HepG2 (cell line): Measurements from ENCODE around the gene ADGRB3. TPM values are rescaled to one million over a fixed set of nuclear protein-coding genes. Genes with fewer than 3 reads are reported as not detected.

Experiments
- CEBPB ChIP-seq: IDR thresholded peaks from 2 replicates; pipeline ENCODE4 v1.6.1; 2011; ENCODE audit warnings: low read depth, low read length, improper control_type of control experiment, borderline replicate concordance
- HIVEP1 ChIP-seq: sonication (generic); formaldehyde crosslinking; IDR thresholded peaks from 2 replicates; pipeline ENCODE4 v1.4.0; 2020; ENCODE audit warnings: mild to moderate bottlenecking, missing genetic modification reagents
- MIER2 ChIP-seq: IDR thresholded peaks from 2 replicates; pipeline ENCODE4 v1.6.1; 2016; ENCODE audit warnings: missing biosample characterization, missing genetic modification reagents
- NCOR1 ChIP-seq: fragments of 200-600 bp; sonication (generic); IDR thresholded peaks from 2 replicates; pipeline ENCODE4 v1.7.0; 2017; ENCODE audit warnings: antibody characterized with exemption, low read length, borderline replicate concordance
- SNAPC4 ChIP-seq: sonication (generic); formaldehyde crosslinking; IDR thresholded peaks from 2 replicates; pipeline ENCODE4 v1.4.0; 2020; ENCODE audit warnings: mild to moderate bottlenecking, missing genetic modification reagents
- ZNF12 ChIP-seq: sonication (generic); formaldehyde crosslinking; IDR thresholded peaks from 2 replicates; pipeline ENCODE4 v1.5.0; 2020; ENCODE audit warnings: missing genetic modification reagents
- ZNF629 ChIP-seq: sonication (generic); formaldehyde crosslinking; conservative IDR thresholded peaks from 2 replicates; pipeline ENCODE4 v1.5.0; 2020; ENCODE audit warnings: missing genetic modification reagents
- polyA plus RNA-seq, 8 experiments: library from polyadenylated mRNA; depleted of rRNA in 3 of 8; stranded (reverse) in 7 of 8; unstranded in 1 of 8; fragments of >200 nt; fragmentation: Illumina TruSeq in 4 of 8; extraction: Trizol in 4 of 8; gene quantifications; 2 replicates each; pipeline versions ENCODE4 v1.2.1 to v1.2.3, GENCODE V29; 2011 to 2016; ENCODE audit warnings: low read depth in 4 of 8, missing spikeins in 1 of 8, mixed read lengths in 1 of 8; ENCODE audit not compliant: insufficient read depth in 1 of 8
- total RNA-seq, 5 experiments: library from RNA; depleted of rRNA; stranded (reverse); fragments of >200 nt; fragmentation: Illumina TruSeq; extraction: Trizol; gene quantifications; 2 replicates each; pipeline ENCODE4 v1.2.3, GENCODE V29; 2016; ENCODE audit warnings: low read depth in 1 of 5
- TF ChIP-seq, protein P1 (sequence below): sonication (generic); formaldehyde crosslinking; IDR thresholded peaks from 2 replicates; pipeline ENCODE4 v1.5.1; 2020; ENCODE audit warnings: missing genetic modification reagents, mild to moderate bottlenecking, borderline replicate concordance

ADGRB3 gene
- total and polyA plus RNA-seq, 2 of the 13 experiments (the other 11 are each of a cell fraction or from before 2014, with no cell fraction given): not detected

GRCh38 chr6:68651011-68651985, 16.2 kb downstream of the ADGRB3 start (continued):
- TF ChIP-seq, protein P1, sequence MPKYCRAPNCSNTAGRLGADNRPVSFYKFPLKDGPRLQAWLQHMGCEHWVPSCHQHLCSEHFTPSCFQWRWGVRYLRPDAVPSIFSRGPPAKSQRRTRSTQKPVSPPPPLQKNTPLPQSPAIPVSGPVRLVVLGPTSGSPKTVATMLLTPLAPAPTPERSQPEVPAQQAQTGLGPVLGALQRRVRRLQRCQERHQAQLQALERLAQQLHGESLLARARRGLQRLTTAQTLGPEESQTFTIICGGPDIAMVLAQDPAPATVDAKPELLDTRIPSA (CRISPR knock-in tag): no peak
- TF ChIP-seq CEBPB (no peak), NCOR1 (no peak), SNAPC4 (CRISPR knock-in tag) (no peak), MIER2 (CRISPR knock-in tag) (no peak), HIVEP1 (CRISPR knock-in tag) (no peak), ZNF629 (no peak), ZNF12 (CRISPR knock-in tag) (no peak)
